Right renal pelvis (tissue), 4 donors: ENCODE results near the gene SORCS1. TPM values are rescaled to one million over a fixed set of nuclear protein-coding genes. Genes with fewer than 3 reads are reported as not detected.

Experiments
- DNase-seq, 4 donors: peaks; one replicate each; pipeline ENCODE4 v3.0.0-alpha.2; 2013; ENCODE audit warnings: low read depth in 4 of 4, low spot score in 3 of 4, missing footprints in 1 of 4
- polyA plus RNA-seq, 4 donors: library from polyadenylated mRNA; unstranded; fragments of 120-200 nt; gene quantifications; one replicate each; pipeline ENCODE4 v1.2.1, GENCODE V29; 2013; ENCODE audit not compliant: insufficient read length in 4 of 4

The SORCS1 gene
- polyA plus RNA-seq, 4 donors, result 7.5 to 21.1 (median 16.1) TPM

GRCh38 chr10:106913348-106913747, 251.2 kb downstream of the SORCS1 start:
- no peak for DNase-seq

DNA sequence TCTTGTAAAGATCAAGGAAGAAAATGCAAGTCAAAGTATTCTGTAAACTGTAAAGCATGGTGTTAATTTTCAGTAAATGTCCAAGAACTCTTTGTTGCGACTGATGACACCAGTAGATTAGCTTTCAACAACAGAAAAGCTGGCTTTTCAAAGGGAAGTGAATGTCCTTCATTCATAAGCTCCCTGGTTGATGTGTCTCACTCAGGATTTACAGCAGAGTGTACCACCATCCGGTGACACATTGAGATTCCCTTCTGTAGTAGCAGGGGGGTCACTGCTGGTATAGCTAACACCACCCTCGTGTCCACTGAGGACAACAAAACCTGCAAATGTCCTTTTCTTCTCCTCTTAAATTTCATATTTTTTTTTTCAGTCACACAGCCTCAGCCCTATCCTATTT, 253.4 kb downstream of the SORCS1 start:
- no peak for DNase-seq

DNA sequence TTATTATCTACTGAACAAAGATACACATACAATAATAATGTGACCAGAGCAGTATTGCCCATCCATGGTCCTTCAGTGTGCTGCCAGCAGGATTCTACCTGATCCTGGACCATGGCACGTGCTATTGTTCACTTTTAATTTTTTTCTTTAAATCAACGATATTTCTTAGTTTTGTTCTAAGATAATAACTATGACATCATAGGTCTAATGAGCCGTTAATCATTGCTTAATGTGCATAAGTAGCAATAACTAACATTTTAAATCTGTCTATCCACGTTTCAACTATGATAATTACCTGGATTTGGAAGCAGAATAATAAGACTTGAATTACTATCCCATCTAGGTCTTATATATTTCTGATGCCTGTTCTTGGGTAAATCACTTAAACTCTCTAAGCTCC, 253.8 kb downstream of the SORCS1 start:
- no peak for DNase-seq

- no peak for DNase-seq
These were observed 256.3 kb downstream of the SORCS1 start for GRCh38 chr10:106908225-106908624.

DNA sequence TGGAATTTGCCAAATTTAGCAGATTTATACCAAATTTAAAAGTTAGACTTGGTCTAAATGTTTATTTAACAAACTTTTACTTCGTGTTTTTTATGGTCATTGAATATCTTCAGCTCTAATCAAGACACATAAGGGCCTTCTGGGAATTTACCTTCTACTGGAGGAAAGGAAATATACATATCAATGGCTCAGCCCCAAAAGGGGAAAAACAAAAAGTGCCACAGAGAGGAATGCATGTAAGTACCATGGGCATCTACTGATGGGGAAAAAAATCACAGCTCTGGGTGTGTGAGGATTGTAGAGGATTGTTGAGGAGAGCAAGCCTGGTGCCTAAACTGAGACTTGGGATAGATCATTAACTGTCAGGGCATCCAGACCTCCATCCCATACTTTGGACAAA, 260.3 kb downstream of the SORCS1 start:
- DNase-seq, result no peak

DNA sequence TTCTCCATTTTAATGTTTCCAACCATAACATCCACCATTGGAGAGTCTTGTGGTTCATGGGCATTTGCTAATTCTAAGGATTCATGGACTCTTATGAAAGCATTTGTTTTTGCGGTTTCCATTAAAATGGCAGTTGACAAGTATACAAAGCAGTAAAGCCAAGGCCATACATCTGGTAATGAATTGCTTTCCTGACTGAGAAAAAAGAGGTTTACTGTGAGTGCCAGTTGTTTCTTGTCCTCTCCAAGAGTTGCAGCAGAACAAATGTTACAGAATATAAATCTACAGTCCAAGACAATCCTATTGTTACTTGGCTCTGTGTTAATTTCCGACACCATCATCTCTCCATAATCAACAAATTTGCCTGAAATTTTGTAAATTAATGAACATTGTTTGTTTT, 261.3 kb downstream of the SORCS1 start:
- no peak for DNase-seq

GRCh38 chr10:106900016-106900652, 264.4 kb downstream of the SORCS1 start:
- no peak for DNase-seq

GRCh38 chr10:106898446-106898845, 266.1 kb downstream of the SORCS1 start:
- DNase-seq, result no peak

- DNase-seq, result no peak
These were observed 266.8 kb downstream of the SORCS1 start for GRCh38 chr10:106897719-106898118.

GRCh38 chr10:106894692-106895091, 269.8 kb downstream of the SORCS1 start:
- no peak for DNase-seq

DNA sequence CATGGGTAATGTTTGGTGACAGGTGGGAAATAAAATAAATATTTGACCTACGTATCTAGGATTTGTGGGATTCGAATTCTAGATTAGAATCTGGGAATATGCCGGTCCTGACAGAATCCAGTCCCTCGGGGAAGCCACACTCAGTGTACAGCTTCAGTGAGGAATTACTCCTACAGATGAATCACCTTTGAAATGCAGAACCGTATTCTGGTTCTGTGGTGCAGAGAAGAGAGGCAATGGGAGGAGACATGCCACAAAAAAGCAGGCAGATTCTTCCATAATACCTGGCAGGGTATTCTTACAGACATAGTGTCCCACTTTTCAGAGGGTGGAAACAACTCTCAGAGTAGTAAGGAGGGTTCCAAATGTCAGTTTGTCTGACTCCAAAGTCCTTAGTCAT, 286.9 kb downstream of the SORCS1 start:
- no peak for DNase-seq

DNA sequence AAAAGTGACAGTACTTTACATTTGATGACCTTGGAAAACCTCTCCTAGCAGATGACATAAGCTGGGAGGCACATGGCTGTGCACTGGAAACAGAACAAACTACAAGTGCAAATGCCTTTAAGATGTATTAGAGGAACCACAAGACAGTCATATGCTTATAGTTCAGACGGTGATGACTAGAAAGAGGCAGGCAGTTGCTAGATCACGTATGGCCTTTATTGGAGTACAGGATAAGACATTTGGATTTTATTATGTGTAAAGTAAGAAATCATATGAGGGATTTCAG, 290.0 kb downstream of the SORCS1 start:
- DNase-seq, result no peak

- no peak for DNase-seq
These were observed 290.5 kb downstream of the SORCS1 start for GRCh38 chr10:106873770-106874603.

DNA sequence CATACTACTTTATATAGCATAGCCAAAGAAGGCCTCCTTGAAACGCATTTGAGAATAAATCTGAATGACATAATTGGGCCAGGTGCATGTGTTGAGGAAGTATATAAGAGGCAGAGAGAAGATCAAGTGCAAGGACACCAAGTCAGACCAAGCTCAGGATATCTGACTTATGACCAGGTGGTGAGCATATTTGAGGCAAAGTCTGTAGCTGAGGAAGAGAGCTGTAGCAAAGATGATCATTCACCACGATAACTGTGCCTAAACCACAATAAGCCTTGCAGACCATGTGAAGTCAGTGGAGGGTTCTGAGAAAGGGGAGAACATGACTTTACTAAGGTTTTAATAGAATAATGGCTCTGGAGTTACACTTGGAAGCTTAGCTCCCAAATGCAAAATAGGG, 292.3 kb downstream of the SORCS1 start:
- no peak for DNase-seq

- DNase-seq, result no peak
These were observed 298.2 kb downstream of the SORCS1 start for GRCh38 chr10:106866244-106866845.

- DNase-seq, result no peak
These were observed 300.5 kb downstream of the SORCS1 start for GRCh38 chr10:106864031-106864430.

- DNase-seq, result no peak
These were observed 301.0 kb downstream of the SORCS1 start for GRCh38 chr10:106863549-106863948.

DNA sequence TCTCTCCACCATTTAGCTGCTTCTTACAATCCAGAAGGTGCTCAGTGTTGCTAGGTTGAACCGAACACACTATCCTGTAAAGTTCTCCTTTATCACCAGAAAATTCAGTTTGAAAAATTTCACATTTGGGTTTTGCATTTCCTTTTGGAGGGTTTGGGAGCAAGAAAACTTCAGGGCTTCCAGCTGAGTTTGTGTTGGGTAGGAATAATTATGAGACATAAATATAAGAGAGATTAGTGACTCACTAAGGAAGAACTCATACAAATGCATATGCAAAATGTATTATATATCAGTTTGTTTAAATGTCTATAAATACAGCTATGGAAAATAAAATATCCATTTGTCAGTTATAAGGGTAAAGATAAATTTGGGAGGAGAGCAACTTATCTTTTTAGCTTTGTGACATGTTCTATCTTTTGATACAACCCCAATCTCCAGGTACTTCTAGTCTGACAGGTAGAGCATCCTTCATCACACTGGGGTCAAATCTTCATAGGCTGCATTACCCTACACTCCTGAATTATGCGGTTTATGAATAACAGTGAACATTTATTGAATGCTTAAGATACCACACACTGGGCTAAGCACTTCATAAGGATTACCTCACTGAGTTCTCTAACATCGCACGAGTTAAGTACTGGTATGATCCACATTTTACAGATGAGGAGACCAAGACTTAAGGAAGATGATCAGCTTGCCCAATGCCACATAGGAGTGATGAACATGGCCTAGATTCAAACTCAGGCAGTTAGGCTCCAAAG, 304.4 kb downstream of the SORCS1 start:
- DNase-seq, result no peak

GRCh38 chr10:106857728-106858127, 306.8 kb downstream of the SORCS1 start:
- no peak for DNase-seq

DNA sequence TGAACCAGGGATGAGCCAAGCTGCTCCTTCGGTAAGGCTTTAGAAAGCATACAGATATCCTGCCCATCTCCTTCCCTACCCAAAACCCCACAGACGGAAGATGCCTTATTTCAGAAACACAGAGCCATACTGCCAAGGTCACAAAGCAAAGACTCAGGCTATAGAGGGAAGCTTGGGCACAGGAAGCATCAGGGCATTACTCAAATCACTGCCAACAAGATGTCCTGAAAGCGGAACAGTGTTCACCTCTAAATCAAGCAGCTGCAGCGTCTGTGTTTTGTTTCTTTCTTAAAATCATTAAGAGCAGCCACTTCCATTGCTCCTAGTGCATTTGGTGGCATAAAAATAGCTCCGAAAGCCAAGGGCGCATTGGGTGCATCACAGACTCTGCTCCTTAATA, 307.3 kb downstream of the SORCS1 start:
- no peak for DNase-seq

DNA sequence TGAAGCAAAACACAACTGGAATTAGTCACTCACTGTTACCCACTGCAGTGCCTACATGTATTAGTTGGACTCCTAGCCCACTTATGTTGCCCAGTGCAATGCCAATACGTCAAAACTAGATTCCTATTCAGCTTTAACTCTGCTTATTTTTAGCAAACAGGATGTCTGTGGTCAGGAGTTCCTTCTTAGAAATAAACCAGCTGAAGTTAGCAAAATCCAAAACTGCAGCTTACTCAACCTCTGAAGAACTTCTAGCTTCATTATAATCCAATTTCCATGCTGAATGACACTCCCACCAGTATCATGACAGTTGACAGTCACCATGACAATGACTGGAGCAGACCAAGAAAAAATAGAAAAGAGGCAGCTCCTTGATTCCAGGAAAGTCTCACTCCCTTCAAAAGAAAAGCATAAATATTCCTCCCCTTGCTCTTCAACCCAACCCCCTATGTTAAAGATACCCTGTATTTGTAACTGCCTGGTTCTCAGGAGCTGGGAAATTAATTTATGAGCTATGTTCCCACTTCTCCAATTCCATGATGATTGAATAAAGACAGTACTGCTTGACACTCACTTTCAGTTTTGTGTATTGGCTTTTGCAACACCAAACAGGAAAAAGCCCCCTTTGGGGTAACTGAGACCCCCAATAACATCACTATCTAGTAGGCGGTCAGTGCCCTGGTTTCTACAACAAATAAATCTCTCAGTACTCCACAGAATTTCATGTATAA, 327.4 kb downstream of the SORCS1 start:
- DNase-seq, result no peak
